ENCODE measurements around the gene BACH2.

GRCh38 chr6:90053614-90054013, 243.0 kb downstream of the BACH2 start:
- no peak for TF ChIP-seq CEBPB (tag; IDR thresholded peaks at IDR 0.05)
- TF ChIP-seq FOXP1 (CRISPR knock-in tag; IDR thresholded peaks at IDR 0.05) = no peak
- TF ChIP-seq CREM (IDR thresholded peaks at IDR 0.05; ENCODE audit: low read depth) = no peak
- TF ChIP-seq FOXK1 (CRISPR knock-in tag; IDR thresholded peaks at IDR 0.05; ENCODE audit: borderline replicate concordance) = no peak
- TF ChIP-seq ZNF644 (tag; IDR thresholded peaks at IDR 0.05; ENCODE audit: low read depth) = no peak
- TF ChIP-seq ZNF354B (CRISPR knock-in tag; IDR thresholded peaks at IDR 0.05) = no peak

All from K562 (cell line).